Activated naive CD4-positive, alpha-beta T cell treated with Interleukin-2 at 50 U/mL for 16 hours (primary cell): ENCODE measurements around the gene WIPF1.

Experiments used
- DNase-seq: peaks from one replicate; pipeline ENCODE4 v3.0.0-alpha.2; 2020

WIPF1 gene

DNA sequence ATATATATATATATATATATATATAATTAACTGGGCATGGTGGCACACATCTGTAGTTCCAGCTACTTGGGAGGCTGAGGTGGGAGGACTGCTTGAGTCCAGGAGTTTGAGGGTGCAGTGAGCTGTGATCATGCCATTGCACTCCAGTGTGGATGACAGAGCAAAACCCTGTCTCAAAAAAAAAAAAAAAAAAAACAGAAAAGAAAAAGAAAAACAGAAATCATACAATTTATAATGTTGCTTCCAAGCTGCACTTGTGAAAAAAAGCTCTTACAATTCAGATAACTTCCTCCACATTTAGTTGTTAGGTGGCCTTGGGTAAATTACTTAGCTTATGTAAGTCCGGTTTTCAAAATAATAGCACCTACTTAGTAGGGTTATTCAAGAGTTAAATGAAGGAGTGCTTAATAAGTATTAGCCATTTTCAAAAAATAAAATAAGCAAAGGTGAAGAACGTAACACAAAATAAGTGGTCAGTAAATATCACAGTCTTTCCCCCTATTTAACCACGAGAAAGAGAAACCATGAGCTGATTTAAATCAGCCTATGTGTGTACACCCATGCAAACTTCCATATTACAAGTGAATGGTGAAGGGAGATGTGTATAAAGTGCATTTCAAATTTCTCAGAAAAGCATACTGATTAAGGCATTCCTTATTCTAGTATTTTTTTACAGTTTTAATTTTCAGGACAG, 2.3 kb downstream of the WIPF1 start:
- no peak for DNase-seq

DNA sequence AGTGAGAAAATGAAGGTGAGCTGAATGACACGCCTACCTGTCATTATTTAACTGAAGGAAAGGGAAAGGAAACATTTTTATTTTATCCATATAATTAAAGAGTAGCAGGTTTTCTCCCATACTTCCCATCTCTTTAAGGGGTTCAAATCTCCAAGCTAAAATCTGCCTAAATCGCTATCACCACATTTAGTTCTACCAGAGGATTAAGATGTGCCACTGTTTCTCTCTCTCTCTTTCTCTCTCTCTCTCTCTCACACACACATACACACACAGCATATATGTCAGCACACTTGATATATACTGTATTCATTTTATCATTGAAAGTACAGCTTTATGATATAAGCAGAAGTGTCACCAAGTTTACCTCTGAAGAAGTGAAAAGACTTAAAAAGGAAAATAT, 3.1 kb downstream of the WIPF1 start:
- no peak for DNase-seq

DNA sequence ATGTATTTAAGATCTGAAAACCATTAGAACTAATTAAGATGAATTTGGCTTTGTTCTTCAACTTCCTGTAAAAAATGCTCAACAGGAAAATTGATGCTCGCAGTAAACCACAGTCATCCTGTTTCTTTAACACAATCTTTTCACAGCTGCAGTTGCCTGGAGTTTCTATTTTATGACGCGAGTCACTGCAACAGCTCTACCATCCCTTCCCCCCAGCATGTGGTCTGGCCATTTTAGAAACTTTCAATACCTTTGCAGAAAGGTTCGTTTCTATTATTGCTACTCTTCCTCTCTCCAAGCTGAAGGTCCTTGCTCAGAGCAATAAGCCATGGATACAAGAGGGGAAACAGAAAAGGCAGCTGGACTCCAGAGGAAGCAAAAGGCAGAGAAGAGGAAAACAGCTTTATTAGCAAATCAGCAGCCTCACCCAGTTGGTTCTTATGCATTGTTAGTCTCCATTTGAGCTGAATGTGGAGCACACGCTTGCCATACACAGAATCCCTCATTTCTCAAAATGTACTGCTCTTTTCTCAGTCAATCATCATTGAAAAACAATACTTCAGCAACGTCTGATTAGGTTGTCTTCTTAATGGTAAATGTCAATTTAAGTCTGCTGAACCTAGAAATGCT, 3.9 kb downstream of the WIPF1 start:
- peak; percentile 60 for DNase-seq

DNA sequence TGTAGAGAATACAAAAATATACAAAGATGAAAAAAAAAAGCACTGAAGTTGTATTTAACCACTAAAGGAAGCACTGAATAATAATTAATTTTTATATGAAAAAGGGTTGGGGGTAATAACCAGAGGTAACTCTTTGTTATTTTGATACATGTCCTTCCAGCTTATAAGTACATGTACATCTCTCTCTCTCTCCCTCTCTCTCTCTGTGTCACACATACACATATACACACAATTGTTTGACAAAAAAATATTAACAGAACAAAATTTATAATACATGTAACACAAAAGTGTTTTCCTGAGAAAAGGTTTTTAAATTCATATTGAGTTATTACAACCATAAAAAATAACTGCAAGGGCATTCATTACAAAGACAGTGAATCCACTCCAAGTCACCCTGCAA, 4.6 kb downstream of the WIPF1 start:
- DNase-seq = no peak

DNA sequence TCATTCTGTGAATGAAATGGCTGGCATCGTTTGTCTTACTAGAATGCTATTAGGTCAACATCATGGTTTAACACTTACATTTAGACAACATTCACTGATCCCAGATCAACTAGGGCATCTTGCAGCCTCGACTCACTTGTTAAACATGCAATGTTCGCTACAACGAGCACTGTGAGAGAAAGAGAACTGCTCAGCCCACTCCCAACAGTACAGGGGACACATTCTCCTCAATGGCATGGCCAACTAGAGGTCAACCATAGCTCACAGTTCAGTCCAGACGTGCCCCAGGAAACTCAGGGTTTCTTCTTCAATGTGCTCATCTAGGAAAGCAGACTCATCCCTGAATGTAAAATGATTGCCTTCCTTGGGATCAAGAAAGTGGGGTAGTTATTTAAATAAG, 5.9 kb downstream of the WIPF1 start:
- no peak for DNase-seq

DNA sequence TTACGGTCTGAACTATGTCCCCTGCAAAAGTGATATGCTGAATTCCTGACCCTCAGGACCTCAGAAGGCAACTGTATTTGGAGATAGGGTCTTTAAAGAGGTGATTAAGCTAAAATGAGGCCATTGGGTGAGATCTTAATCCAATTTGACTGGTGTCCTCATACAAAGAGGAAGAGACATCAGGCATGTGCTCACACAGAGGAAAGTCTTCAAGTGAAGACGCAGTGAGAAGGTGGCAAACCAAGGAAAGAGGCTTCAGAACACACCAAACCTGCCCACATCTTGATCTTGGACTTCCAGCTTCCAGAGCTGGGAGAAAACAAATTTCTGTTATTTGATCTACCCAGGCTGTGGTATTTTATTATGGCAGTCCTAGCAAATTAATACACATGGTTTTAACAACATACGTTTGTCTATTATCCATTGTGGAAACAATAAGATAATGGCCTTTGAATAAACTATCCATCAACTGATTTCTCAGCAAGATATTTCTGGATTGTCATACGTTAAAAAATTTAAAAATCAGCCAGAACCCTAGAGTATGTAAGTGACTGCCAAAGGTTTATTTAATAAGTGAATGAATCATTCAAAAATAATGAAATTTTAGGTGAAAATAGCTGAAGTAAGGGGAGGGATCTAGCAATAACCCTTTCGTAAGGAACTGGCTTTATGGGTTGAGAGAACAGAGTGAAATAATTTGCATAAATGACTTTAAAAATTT, 6.5 kb downstream of the WIPF1 start:
- DNase-seq = no peak

DNA sequence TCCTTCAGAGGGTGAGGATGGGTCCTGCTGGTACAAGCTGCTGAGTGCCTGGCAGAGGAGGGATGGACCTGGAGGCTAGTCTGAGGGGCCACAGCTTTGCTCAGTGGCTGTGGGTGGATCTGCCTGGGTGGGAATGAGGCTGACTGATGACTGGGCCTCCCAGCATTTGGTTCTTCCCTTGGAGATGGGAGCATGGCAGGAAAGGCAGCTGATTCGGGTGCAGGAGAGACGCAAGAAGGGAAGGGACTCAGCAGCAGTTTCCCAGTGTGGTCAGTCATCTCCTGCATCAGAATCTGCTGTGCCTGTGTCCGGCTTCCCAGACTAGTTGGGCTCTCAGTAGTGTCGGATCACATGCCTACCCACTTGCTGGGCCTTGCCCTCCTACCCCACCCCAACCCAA, 7.3 kb downstream of the WIPF1 start:
- no peak for DNase-seq

DNA sequence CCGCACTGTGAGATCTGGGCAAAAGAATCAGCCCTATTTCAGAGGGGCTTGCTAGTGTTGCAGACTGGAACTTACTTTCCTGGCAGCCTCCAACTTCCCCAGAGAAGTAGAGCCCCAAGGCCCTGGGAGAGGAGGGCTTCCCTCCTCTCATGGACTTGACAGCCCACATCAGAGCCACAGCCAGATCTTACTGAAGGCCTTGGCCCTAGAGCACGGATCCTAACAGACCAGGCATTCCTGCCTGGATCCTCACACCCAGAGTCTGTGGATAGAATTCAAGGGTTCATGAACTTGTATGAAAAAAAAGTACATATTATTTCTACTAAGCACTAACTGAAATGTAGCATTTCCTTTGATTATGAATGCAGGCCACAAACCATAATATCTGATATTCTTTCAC, 8.3 kb downstream of the WIPF1 start:
- no peak for DNase-seq

DNA sequence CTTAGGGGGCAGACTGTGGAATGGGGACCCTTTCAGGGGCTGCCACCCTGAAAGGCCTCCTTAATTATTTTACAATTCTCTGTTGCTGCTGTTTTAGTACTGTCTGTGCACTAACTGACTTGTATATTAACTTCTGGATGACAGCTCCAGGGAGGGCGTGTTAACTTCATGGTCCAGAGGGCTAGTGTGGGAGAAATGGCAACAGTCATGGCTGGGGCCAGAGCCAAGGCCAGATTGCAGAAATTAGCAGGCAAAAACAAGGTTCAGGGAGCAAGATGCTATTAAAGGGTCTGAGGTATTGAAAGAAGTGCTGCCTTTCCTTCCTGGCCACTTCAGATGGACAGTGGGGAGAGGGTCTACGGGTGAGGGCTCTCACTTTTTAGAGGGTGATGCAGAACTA, 9.1 kb downstream of the WIPF1 start:
- DNase-seq = no peak

DNA sequence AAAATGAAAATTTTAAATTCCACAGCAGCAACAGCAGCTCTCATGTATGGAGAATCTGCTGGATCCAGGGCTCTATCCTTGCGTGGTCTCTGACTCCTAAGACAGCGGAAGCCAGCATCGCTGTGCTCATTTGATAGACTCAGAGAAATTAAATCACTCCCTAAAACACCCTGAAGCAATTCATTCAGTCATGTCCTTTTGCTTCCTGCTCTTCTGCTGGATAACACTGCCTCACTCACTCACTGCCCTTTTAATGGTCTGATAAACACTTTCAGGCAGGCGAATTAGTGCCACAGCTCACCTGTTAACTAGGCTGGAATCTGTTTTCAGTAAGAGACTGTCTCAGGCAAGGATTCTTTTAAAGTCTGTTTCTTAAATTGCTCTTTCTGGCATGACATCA, 10.0 kb downstream of the WIPF1 start:
- DNase-seq = no peak

DNA sequence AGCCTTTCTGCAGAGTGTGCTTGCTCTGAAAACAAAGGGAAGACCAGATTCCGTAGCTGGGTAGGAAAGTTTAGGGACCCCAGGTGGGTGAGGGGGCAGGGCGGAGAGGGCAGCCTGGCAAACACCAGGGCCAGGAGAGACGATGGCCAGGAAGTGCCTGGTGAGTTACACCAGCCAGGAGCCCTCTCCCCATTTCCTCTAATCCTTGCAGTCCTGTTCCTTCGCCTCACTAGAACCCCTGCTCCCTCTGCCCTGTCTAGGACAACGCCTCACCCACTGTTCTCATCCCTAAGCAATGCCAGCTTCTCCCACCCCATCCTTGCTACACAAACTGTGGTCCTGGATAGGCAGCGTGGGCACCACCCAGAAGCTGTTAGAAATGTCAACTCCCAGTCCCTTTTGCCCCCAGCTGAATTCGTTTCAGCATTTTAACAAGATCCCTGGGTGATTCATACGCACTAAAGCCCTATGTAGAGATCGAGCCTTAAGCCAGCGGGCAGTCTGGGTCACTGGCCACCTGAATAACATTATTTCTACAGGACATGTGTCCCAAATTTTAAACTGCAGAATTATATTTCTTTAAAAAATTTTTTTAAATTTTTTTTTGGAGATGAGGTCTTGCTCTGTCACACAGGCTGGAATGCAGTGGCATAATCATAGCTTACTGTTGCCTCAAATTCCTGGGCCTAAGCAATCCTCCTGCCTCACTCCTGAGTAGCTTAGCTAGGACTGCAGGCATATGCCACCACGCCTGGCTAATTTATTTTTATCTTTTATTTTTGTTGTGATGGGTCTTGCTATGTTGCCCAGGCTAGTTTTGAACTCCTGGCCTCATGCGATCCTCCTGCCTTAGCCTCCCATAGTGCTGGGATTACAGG, 10.9 kb downstream of the WIPF1 start:
- DNase-seq = no peak

DNA sequence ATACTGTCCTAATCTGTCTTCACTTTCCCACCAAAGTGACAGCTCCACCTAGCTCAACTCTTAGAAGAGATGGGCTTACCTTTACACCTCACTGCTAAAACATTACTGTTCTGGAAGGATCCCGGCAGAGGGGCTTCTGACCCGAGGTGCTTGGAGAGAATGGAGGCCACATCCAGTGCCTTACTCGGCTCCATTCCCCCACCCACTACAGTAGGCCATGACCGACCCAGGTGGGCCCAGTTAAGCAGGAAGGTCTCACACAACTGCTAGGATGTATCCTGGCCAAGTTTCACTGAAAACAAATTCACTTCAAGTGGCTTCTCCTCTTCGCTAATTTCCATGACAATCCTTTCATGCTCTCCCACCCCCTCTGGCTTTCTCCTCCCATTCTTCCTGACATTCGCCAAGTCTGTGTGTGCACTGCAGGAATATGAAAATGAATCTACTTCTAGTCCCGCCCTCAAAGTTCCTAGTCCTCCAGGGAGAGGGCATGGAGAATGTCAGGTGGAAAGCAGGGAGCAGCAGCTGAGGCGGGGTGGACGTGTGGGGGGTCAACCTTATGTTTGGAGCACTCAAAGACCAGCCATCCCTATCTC, 11.8 kb downstream of the WIPF1 start:
- no peak for DNase-seq

DNA sequence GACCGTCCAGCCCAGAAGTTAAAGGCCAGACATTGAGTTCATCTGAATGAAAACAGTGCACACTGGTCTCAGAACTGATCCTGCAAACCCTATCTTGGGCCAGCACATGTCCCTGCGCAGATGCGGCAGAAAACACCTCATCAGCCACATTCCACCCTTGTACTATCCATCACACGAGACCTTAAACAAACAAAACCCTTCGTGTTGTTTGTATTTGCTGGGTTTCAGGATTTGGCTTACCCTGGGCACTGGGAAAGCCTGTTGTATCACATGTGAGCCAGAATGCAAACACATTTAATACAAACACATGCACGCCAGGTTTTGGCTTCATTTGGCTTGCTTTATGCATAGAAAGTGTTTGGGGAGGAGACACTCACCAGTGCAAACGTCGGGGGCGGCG, 12.5 kb downstream of the WIPF1 start:
- DNase-seq = no peak

DNA sequence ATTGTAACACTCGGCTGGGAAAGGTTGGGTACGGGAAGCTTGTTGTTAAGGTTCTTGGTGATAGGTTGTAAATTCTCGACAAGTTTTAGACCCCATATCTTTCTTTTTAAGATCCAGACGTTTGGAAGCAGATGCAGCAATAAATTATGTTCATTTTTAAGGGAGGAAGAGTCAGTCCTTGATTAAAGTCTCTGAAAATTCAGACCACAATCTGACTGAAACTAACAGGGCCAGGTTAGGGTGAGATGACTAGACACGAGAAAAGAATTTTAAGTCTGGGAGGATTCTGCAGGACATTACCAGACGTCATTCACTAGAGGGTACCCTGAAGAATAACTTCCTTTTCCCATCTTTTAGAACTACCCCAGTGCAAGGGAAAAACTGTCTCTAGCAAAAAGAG, 16.1 kb downstream of the WIPF1 start:
- DNase-seq = no peak

DNA sequence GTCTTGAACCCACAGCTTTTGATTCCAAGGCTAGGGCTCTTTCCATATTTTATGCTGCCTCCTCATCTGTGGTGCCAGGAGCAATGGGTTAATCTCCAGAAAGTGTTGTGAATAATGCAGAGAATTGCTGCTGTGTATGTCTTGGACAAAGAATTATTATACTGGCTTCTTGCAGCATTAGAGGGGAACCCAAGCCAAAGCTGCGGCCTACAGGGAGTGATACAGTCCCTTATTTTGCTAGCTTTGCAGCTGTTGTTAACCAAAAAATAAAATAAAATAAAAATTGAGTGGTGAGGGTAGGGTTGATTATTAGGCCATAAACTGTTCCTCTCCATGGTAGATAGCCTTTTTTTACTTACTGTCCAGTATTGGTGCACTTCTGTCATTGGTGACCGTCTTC, 16.7 kb downstream of the WIPF1 start:
- DNase-seq = no peak

DNA sequence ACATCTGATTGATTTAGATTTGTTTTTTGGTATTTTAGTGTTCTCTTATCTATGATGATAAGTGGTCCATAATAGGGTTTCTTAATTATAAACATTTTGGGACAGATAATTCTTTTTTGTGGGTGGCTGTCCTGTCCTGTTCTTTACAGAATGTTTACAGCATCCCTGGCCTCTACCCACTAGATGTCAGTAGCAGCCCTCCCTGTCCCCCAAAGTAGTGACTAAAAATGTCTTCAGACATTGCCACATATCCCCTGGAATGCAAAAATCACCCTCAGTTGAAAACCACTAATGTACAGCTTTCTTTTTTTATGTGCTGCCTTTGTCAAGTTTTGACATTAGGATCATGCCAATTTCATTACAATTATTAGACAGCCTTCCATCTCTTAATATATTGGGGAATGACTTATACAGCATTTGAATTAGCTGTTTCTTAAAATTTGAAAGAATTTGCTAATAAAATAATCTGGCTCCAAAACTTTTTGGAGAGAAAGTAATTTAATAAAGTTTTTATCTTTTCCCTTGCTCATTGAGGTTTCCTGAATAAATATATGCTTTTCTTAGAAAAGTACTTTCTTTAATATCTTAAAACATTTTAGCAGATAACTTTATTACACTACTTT, 19.5 kb downstream of the WIPF1 start:
- peak; percentile 59 for DNase-seq

DNA sequence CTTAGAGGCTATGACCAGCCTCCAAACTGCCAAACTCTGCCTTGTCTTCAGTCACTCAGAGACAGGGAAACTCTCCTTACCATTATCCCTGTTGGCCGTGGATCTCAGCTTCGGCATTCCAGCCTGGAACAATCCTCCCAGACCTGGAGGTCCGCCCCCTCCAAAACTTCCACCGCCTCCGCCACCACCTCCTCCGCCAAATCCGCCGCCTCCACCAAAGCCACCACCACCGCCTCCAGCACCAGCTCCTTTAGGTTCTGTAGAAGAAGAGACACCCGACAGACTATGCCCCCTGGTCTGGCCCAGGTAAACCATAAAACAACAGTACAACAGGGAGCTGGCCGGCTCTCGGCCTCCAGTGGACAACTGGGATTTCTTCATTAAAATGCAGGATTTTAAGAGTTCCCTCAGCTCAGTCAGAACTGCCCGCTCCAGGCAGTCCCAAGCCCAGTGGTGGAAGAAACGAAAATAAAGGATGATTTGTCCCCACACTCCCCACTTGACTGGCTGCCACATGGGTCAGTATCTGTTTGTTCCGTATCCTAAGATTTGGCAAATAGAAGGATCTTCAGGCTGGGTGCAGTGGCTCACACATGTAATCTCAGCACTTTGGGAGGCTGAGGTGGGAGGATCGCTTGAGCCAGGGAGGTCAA, 22.4 kb downstream of the WIPF1 start:
- DNase-seq = no peak

DNA sequence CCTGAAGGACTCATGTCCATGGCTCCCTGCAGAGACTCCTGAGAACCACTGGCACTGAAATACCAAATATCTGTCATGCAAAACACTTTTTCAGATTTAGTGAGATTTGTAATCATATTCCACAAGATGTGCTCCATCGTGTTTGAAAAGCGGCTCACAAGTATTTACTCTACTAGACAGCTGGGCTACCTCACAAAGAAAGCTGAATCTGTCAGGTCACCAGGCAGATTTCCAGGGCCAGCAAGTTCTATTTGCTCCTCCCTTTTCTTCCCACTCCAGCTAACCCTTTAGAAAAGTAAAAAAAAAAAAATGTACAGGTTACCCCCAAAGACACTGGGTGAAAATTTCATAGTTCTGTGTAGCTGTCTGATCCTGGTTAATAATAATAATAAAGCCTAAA, 22.9 kb downstream of the WIPF1 start:
- no peak for DNase-seq

DNA sequence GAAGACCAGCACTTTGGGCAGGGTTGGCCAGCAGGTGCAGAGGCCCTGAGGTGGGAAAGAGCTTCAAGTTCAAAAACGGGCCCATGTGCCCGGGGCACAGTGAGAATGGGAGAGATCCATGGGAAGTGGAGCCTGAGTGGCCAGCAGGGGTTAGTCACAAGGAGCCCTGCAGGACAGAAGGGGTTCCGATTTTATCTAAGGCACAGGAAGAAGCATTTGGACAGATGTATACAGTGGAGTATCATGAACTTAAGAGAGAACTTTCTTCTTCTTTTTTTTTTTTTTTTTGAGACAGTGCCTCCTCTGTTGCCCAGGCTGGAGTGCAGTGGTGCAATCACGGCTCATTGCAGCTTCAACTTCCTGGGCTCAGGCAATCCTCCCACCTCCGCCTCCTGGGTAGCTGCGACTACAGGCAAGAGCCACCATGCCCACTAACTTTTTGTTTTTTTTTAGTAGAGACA, 24.0 kb downstream of the WIPF1 start:
- DNase-seq = peak; percentile 34

DNA sequence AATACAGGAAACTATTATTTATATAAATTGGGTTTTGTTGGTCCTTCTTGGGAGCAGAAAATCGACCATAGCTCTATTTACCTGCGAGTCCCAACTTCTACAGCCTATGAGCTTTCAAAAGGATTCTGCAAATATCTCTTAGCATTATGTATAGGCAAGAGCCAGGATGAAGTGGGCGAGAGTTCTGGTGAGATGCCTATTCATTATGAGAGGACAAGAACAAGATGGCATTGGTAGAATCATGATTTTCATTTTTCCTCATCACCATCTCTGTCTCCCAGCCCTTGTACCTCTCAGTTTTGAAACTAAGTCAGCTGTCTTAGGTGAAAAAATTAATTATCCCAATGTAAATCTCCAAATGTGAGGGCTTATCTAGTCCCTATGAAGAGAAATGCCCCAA, 25.0 kb downstream of the WIPF1 start:
- no peak for DNase-seq

DNA sequence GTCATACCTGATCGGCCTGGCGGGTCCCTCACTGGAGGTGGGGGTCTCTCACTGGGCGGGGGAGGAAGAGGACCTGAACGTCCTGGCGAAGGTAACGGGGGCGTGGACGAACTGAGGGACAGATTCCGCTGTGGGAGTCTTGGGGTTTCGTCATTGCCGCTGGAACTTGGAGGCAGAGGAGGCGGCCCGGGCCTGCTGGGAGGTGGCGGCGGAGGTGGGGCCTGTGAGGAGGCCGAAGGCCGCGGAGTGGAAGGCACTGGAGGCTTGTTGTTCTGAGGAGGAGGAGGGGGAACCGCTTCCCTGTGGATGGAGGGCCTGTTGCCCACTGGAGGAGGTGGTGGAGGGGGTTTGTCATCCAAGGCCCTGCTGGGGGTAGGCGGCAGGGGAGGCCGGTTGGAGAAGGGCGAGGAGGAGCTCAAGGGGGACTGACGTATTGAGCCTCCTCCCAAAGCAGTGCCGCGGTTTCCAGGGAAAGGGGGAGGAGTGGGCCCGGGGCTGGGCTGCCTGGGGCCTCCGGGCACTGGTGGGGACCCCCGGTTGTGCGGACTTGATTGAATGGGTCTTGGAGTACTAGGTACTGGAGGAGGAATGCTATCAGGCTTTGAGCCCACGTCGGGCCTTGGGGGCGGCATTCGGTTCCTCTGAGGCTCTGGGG, 25.8 kb downstream of the WIPF1 start:
- DNase-seq = no peak
